OCI-LY3 (cell line): Measurements from ENCODE around the gene STX19.

Experiments used
- CTCF ChIP-seq: fragments of 200-600, 300-600 bp; sonication (generic); IDR thresholded peaks from 2 replicates; pipeline ENCODE4 v1.5.1; 2014; ENCODE audit warnings: antibody characterized with exemption, low read length, low read depth
- EZH2phosphoT487 ChIP-seq: fragments of 200-600 bp; shearing (Covaris generic); IDR thresholded peaks from 2 replicates; pipeline ENCODE4 v1.6.1; 2018; ENCODE audit warnings: antibody characterized with exemption, mixed run types, low read depth

- TF ChIP-seq CTCF = peak; percentile 70
- TF ChIP-seq EZH2phosphoT487 = no peak
These were observed 40.9 kb upstream of the STX19 start for GRCh38 chr3:94069194-94069813.
